ENCODE results near the gene CYP51A1.
"Not testable (repeated sequence)": the region's sequence is repeated elsewhere in the genome, so short reads cannot be mapped to it uniquely, and the experiment has no call there.

The CYP51A1 gene

GRCh38 chr7:92092210-92092609, 42.1 kb downstream of the CYP51A1 start:
- TF ChIP-seq CTCF (conservative IDR thresholded peaks at IDR 0.05; ENCODE audit: low read length) = no peak
- peak; percentile 15 for DNase-seq (ENCODE audit: low read depth)
- no peak overlapping the region for H3K4me3 ChIP-seq (ENCODE audit: low read length)

- no peak for TF ChIP-seq CTCF (conservative IDR thresholded peaks at IDR 0.05; ENCODE audit: low read length)
- DNase-seq (ENCODE audit: low read depth) = no peak
- no peak overlapping the region for H3K4me3 ChIP-seq (ENCODE audit: low read length)
Observed at GRCh38 chr7:92088266-92088665, 46.0 kb downstream of the CYP51A1 start.

- not testable (repeated sequence) for DNase-seq (ENCODE audit: low read depth); H3K4me3 ChIP-seq (ENCODE audit: low read length)
Observed at GRCh38 chr7:92083922-92084321, 50.4 kb downstream of the CYP51A1 start.

GRCh38 chr7:92076509-92076908, 57.8 kb downstream of the CYP51A1 start:
- no peak for TF ChIP-seq CTCF (conservative IDR thresholded peaks at IDR 0.05; ENCODE audit: low read length)
- no peak for DNase-seq (ENCODE audit: low read depth)
- H3K4me3 ChIP-seq (ENCODE audit: low read length) = no peak overlapping the region

GRCh38 chr7:92075455-92076158, 58.7 kb downstream of the CYP51A1 start:
- no peak for TF ChIP-seq CTCF (conservative IDR thresholded peaks at IDR 0.05; ENCODE audit: low read length)
- no peak overlapping the region for H3K4me3 ChIP-seq (ENCODE audit: low read length)
- DNase-seq (ENCODE audit: low read depth) = no peak

GRCh38 chr7:92072708-92073107, 61.6 kb downstream of the CYP51A1 start:
- no peak overlapping the region for H3K4me3 ChIP-seq (ENCODE audit: low read length)
- no peak for DNase-seq (ENCODE audit: low read depth)
- no peak for TF ChIP-seq CTCF (conservative IDR thresholded peaks at IDR 0.05; ENCODE audit: low read length)

GRCh38 chr7:92072121-92072520, 62.2 kb downstream of the CYP51A1 start:
- TF ChIP-seq CTCF (conservative IDR thresholded peaks at IDR 0.05; ENCODE audit: low read length) = no peak
- H3K4me3 ChIP-seq (ENCODE audit: low read length) = no peak overlapping the region
- DNase-seq (ENCODE audit: low read depth) = no peak

Measured in AG10803 (cell line).